ENCODE results near the gene PMFBP1.

DNA sequence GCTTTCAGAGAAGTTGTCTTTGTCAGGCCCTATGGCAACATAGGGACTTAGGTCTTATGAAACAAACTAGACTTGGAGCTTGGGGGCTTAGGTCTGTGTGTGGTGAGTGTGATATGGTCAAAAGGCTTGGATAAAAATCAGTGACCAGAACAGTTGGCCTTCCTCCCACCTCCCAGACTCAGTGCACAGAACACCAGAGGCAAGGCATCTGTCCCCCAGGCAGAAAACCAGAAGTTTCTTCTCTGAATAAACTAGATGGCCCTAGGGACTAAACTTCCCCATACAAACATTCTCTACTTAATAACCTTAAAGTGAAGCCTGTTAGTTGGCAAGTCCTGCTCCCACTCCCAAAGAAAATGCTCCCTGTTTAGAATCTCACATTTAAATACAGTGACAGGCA lies 39.2 kb upstream of the PMFBP1 start:
- TF ChIP-seq ZNF274 (IDR thresholded peaks at IDR 0.05; ENCODE audit: low read depth, low read length) (no peak), YY1 (IDR thresholded peaks at IDR 0.05; ENCODE audit: insufficient read depth, insufficient read length) (no peak), SUZ12 (IDR thresholded peaks at IDR 0.05; ENCODE audit: extremely low read depth, insufficient read depth, insufficient read length) (no peak)

Measured in NT2/D1 (cell line).